ENCODE results near the gene SEC16A. TPM values are rescaled to one million over a fixed set of nuclear protein-coding genes. Genes with fewer than 3 reads are reported as not detected.

SEC16A gene
- total and polyA plus RNA-seq, 2 experiments from 2014 or later = 42.0 to 42.7 TPM

DNA sequence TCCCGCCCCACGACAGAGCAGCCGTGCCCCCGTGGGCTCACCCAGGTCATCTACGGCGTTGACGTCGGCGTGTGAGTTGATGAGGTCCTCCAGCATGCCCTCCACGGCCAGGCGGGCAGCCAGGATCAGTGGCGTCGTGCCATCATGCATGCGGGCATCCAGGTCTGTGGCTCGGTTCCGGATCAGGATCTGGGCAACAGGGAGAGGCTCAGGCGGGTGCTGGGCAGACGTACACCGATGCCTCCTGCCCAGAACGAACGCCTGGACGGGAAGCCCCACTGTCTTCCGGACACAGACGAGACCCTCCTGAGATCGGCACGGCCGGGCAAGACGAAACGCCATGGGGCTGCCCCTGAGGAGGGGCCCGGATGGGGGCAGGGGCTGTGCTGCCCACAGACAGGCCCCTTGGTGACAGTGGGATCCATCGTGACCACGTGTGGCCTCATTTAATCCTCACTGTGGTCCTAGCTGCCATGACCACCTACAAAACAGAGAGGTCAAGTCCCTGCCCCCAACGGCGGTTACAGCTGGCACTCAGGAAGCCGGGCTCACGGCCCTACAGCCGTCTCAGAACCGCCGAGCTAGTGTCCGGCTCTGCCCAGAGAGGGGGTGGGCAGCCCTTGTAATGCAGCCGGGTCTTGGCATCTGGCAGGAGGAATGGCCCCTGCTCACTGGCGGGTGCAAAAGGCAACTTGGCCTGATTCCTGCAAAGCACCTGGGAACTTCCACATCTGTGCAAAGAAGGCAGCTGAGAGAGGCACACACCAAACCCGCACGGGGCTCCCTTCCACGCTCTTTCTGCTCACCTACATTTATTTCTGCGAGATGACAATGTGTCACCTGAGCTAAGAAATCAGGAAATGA, 16.5 kb upstream of the SEC16A start:
- H3K79me2 ChIP-seq = no peaks in the 10 kb centered on the region
- H3K36me3 ChIP-seq (replicated peaks; ENCODE audit: insufficient read depth, low read depth) = no peaks in the 10 kb centered on the region
- no peaks in the 10 kb centered on the region for H3K9me2 ChIP-seq (replicated peaks; ENCODE audit: insufficient read depth)
- no peak overlapping the region for H2AFZ ChIP-seq
- no peaks in the 10 kb centered on the region for H3K27me3 ChIP-seq
- 96% methylated on average over 46 of the region's 46 CpGs for WGBS (ENCODE audit: low lambda C conversion rate, missing lambda C conversion rate)
- no peak overlapping the region for H3K4me3 ChIP-seq
- H3K4me1 ChIP-seq (ENCODE audit: insufficient read depth) = no peaks in the 10 kb centered on the region
- no peak overlapping the region for H3K4me2 ChIP-seq
- no peaks in the 10 kb centered on the region for H4K20me1 ChIP-seq (ENCODE audit: insufficient read depth, poor library complexity, severe bottlenecking)
- TF ChIP-seq EZH2 (IDR thresholded peaks at IDR 0.05; ENCODE audit: borderline replicate concordance) (no peak), EZH2phosphoT487 (IDR thresholded peaks at IDR 0.05; ENCODE audit: low read depth, severe bottlenecking, unreplicated experiment) (no peak)
- TF ChIP-seq, protein P1, sequence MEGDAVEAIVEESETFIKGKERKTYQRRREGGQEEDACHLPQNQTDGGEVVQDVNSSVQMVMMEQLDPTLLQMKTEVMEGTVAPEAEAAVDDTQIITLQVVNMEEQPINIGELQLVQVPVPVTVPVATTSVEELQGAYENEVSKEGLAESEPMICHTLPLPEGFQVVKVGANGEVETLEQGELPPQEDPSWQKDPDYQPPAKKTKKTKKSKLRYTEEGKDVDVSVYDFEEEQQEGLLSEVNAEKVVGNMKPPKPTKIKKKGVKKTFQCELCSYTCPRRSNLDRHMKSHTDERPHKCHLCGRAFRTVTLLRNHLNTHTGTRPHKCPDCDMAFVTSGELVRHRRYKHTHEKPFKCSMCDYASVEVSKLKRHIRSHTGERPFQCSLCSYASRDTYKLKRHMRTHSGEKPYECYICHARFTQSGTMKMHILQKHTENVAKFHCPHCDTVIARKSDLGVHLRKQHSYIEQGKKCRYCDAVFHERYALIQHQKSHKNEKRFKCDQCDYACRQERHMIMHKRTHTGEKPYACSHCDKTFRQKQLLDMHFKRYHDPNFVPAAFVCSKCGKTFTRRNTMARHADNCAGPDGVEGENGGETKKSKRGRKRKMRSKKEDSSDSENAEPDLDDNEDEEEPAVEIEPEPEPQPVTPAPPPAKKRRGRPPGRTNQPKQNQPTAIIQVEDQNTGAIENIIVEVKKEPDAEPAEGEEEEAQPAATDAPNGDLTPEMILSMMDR (IDR thresholded peaks at IDR 0.05; ENCODE audit: poor library complexity) = no peak
- no peak overlapping the region for H3K27ac ChIP-seq
- no peaks in the 10 kb centered on the region for H3K9me3 ChIP-seq (ENCODE audit: low read depth)
- DNase-seq (ENCODE audit: low spot score) = no peak

DNA sequence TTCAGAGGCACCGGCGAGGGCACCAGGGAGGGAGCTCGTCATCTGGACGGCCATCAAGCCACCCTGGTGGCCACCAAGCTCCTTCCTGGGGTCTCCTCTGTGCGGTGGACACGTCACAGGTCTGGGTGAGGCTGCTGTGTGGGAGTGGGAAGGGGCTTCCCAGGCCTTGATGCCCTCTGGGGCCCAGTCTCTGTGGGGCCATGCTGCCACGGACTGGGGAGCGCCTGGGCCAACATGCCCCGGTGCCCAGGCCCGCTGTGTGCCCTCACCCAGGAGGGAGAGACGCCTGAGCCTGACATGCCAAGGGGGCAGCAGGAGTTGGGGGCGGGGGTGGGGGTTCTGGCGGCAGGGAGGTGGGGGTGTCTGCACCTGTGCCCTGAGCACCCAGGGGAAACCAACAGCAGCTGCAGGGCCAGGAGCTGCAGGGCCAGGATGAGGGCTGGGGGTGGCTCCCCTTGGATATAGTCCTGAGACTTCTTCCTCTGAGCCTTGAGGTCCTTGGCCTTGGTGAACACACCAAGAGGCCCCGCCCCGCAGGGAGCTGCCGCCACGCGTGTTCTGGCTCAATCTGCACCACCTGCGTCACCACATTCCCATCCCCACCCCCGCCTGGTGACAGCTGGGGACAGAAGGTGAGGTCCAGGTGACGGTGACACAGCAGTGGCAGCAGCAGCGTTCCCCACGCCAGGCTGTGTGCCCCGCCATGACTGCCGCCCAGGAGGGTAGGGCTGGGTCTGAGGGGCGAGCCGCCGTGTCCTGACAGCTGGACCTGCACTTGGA, 15.3 kb upstream of the SEC16A start:
- Histone ChIP-seq H3K9me2 (replicated peaks; ENCODE audit: insufficient read depth) (no peaks in the 10 kb centered on the region), H3K79me2 (no peaks in the 10 kb centered on the region), H3K36me3 (replicated peaks; ENCODE audit: insufficient read depth, low read depth) (no peaks in the 10 kb centered on the region), H4K20me1 (ENCODE audit: insufficient read depth, poor library complexity, severe bottlenecking) (no peaks in the 10 kb centered on the region), H3K9me3 (ENCODE audit: low read depth) (no peaks in the 10 kb centered on the region), H3K4me2 (no peak overlapping the region), H3K4me1 (ENCODE audit: insufficient read depth) (no peaks in the 10 kb centered on the region), H3K27ac (no peak overlapping the region), H2AFZ (no peak overlapping the region), H3K4me3 (no peak overlapping the region), H3K27me3 (no peaks in the 10 kb centered on the region)
- DNase-seq (ENCODE audit: low spot score) = no peak
- 93% methylated on average over 20 of the region's 28 CpGs for WGBS (ENCODE audit: low lambda C conversion rate, missing lambda C conversion rate)
- no peak for TF ChIP-seq EZH2phosphoT487 (IDR thresholded peaks at IDR 0.05; ENCODE audit: low read depth, severe bottlenecking, unreplicated experiment)
- TF ChIP-seq, protein P1 (IDR thresholded peaks at IDR 0.05; ENCODE audit: poor library complexity) = no peak

DNA sequence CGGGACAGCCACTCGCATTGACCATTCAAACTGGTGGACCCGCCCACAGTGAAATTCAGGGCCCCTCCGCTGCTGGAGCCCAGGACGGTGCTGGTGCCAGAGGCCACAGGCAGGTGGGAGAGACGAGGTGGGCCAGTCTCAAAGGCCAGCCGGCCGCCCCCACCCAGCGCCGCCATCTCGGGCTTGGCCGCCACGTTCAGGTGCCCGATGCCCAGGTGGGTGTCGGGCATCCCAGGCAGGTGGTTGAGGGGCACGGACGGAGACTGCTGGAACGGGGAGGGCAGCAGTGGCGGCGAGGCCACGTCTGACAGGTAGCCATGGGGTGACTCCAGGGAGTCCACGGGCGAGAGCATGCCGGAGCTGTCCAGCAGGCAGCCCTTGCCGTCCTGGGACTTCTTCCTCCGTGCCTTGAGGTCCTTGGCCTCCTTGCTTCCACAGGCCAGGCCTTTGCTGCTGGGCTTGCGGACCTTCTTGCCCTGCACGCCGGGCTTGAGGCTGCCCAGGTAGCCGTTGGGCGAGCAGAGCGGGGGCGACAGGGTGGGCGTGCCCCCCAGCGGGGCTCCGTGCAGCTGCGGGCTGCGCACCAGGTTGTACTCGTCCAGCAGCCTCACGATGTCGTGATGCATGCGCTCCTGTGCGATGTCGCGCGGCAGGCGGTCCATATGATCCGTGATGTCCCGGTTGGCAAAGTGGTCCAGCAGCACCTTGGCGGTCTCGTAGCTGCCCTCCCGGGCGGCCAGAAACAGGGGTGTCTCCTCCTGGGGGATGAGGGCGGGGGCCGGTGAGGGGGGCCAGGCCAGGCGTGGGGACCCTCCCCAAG, 14.2 kb upstream of the SEC16A start:
- Histone ChIP-seq H3K4me2 (no peak overlapping the region), H3K79me2 (no peaks in the 10 kb centered on the region), H2AFZ (no peak overlapping the region), H3K9me3 (ENCODE audit: low read depth) (no peaks in the 10 kb centered on the region), H3K9me2 (replicated peaks; ENCODE audit: insufficient read depth) (no peaks in the 10 kb centered on the region), H4K20me1 (ENCODE audit: insufficient read depth, poor library complexity, severe bottlenecking) (no peaks in the 10 kb centered on the region), H3K36me3 (replicated peaks; ENCODE audit: insufficient read depth, low read depth) (no peaks in the 10 kb centered on the region), H3K27me3 (no peaks in the 10 kb centered on the region), H3K4me1 (ENCODE audit: insufficient read depth) (no peaks in the 10 kb centered on the region), H3K27ac (no peak overlapping the region), H3K4me3 (no peak overlapping the region)
- DNase-seq (ENCODE audit: low spot score) = no peak
- TF ChIP-seq, protein P1 (IDR thresholded peaks at IDR 0.05; ENCODE audit: poor library complexity) = no peak
- no peak for TF ChIP-seq EZH2 (IDR thresholded peaks at IDR 0.05; ENCODE audit: borderline replicate concordance)
- TF ChIP-seq EZH2phosphoT487 (IDR thresholded peaks at IDR 0.05; ENCODE audit: low read depth, severe bottlenecking, unreplicated experiment) = no peak
- 96% methylated on average over 54 of the region's 56 CpGs for WGBS (ENCODE audit: low lambda C conversion rate, missing lambda C conversion rate)
